Naive B cell (primary cell): Measurements from ENCODE around the gene GMIP. TPM values are rescaled to one million over a fixed set of nuclear protein-coding genes. Genes with fewer than 3 reads are reported as not detected.
"Not testable (repeated sequence)": the region's sequence is repeated elsewhere in the genome, so short reads cannot be mapped to it uniquely, and the experiment has no call there.

ENCODE experiments used
- ATAC-seq, 2 donors: fragments of 150-1000 bp; cut with Tn5 transposase; 2 replicates each; pipeline ENCODE4 v1.10.0; 2021; ENCODE audit warnings: low read depth in 2 of 2, mild to moderate bottlenecking in 2 of 2, moderate library complexity in 2 of 2
- DNase-seq: peaks from one replicate; pipeline ENCODE4 v3.0.0; 2022
- H3K27ac Mint-ChIP-seq, 6 donors: one replicate each; pipeline ENCODE4 v1.8.0; 2020 to 2022; ENCODE audit warnings: mild to moderate bottlenecking in 6 of 6, mixed read lengths in 6 of 6, moderate library complexity in 5 of 6, inconsistent platforms in 2 of 6
- H3K27me3 Mint-ChIP-seq, 3 donors: one replicate each; pipeline ENCODE4 v1.8.0; 2021 to 2022; ENCODE audit warnings: mixed read lengths in 3 of 3, mild to moderate bottlenecking in 1 of 3
- H3K36me3 Mint-ChIP-seq, 2 donors: one replicate each; pipeline ENCODE4 v1.8.0; 2020 to 2022; ENCODE audit warnings: mixed read lengths in 2 of 2, inconsistent platforms in 1 of 2, mild to moderate bottlenecking in 1 of 2
- H3K4me1 Mint-ChIP-seq, 3 donors: one replicate each; pipeline ENCODE4 v1.8.0; 2020 to 2022; ENCODE audit warnings: mixed read lengths in 3 of 3, inconsistent platforms in 1 of 3, mild to moderate bottlenecking in 1 of 3, moderate library complexity in 1 of 3
- H3K4me3 Mint-ChIP-seq, 8 donors: one replicate each; pipeline ENCODE4 v1.8.0; 2020 to 2022; ENCODE audit warnings: mild to moderate bottlenecking in 8 of 8, mixed read lengths in 8 of 8, moderate library complexity in 8 of 8, inconsistent platforms in 2 of 8
- H3K9me3 Mint-ChIP-seq, 7 donors: one replicate each; pipeline ENCODE4 v1.8.0; 2020 to 2022; ENCODE audit warnings: mixed read lengths in 7 of 7, mild to moderate bottlenecking in 5 of 7, inconsistent platforms in 2 of 7, moderate library complexity in 1 of 7
- polyA plus RNA-seq, 6 donors: library from polyadenylated mRNA; unstranded; fragments of 300-500 nt; fragmentation: Illumina TruSeq; gene quantifications; one replicate each; pipeline ENCODE4 v1.2.3, GENCODE V29; 2021; ENCODE audit warnings: low read depth in 6 of 6

GMIP gene
- polyA plus RNA-seq, 6 donors from 2014 or later, result 41.4 to 79.9 (median 49.1) TPM

DNA sequence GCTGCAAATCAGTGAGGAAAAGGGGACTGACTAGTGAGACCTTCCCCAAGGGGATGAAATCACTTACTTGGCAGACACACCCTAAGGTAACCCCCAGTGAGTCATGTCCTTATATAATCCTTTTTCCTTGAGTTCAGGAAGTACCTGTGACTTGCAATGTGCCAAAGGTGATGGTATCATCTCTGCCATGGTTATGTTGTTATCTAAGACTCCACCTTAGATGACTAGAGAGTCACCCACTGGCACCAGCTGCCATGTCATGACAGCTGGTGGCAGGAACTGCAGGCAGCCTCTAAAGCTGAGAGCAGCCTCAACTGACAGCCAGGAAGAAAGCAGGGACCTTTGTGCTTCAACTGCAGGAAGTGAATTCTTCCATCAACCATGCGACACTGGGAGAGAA is 37.4 kb downstream of the GMIP start:
- DNase-seq (no peak), ATAC-seq (no peak)
- no peaks in the 10 kb centered on the region for H3K27me3 Mint-ChIP-seq
- peaks cover 0 to 5% (median 0%) of the 10 kb centered on the region in 3 donors for H3K4me1 Mint-ChIP-seq
- H3K4me3 Mint-ChIP-seq, result no peak overlapping the region
- no peaks in the 10 kb centered on the region for H3K36me3 Mint-ChIP-seq
- H3K9me3 Mint-ChIP-seq, result no peaks in the 10 kb centered on the region
- peak overlapping the region in 2 of 6 donors; percentile 59 to 72 for H3K27ac Mint-ChIP-seq

DNA sequence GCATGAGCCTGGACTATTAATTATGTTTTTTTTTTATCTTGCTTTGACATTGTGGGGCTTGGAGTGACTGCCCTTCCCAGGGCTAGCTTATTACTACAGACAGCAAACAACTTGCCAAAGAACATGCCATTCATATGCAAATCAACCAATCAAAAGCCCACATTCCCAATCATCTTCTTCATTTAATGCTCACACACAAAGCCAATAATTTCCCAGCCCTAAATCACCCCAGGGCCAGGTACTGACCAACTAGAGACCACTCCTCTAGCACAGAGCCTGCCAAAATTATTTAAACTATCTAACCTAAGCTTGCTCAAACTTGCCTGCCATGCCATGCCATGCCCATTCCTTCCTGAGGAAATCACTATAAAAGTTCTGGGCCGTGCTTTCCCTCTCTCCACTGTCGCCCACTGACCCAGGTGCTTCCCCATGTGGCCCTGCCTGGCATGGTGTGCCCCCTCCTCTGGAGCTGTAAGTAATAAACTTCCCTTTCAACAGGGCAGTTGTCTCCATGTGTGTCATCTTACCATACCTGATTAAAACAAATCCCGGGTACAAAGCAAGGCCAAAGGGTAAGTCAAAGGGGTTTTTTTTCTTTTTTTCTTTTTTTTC is 40.6 kb downstream of the GMIP start:
- Mint-ChIP-seq H3K4me1 (no peaks in the 10 kb centered on the region), H3K36me3 (no peaks in the 10 kb centered on the region), H3K9me3 (no peaks in the 10 kb centered on the region), H3K4me3 (no peak overlapping the region), H3K27ac (no peak overlapping the region), H3K27me3 (no peaks in the 10 kb centered on the region)
- DNase-seq (no peak), ATAC-seq (no peak)

DNA sequence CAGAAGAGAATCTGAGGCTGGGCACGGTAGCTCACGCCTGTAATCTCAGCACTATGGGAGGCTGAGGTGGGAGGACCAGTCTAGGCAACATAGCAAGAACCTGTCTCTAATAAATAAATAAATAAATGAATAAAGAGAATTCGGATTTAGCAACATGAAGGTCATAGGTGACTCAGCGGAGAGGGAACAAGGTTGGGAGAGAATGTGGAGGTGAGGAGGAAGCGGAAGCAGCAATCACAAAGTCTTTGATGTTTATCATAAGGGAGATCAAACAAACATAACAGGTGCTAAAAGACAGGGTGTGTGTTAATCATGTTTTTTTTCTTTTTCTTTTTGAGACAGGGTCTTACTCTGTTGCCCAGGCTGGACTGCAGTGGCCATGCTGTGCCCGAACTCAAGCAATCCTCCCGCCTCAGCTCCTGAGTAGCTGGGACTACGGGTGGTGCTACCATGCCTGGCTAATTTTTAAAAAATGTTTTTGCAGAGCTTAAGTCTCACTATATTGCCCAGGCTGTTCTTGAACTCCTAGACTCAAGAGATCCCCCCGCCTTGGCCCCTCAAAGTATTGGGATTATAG is 41.2 kb downstream of the GMIP start:
- H3K9me3 Mint-ChIP-seq, result no peaks in the 10 kb centered on the region
- no peak for DNase-seq
- H3K27me3 Mint-ChIP-seq, result no peaks in the 10 kb centered on the region
- no peak overlapping the region for H3K27ac Mint-ChIP-seq
- no peak for ATAC-seq
- H3K4me1 Mint-ChIP-seq, result no peaks in the 10 kb centered on the region
- H3K36me3 Mint-ChIP-seq, result no peaks in the 10 kb centered on the region
- H3K4me3 Mint-ChIP-seq, result no peak overlapping the region

DNA sequence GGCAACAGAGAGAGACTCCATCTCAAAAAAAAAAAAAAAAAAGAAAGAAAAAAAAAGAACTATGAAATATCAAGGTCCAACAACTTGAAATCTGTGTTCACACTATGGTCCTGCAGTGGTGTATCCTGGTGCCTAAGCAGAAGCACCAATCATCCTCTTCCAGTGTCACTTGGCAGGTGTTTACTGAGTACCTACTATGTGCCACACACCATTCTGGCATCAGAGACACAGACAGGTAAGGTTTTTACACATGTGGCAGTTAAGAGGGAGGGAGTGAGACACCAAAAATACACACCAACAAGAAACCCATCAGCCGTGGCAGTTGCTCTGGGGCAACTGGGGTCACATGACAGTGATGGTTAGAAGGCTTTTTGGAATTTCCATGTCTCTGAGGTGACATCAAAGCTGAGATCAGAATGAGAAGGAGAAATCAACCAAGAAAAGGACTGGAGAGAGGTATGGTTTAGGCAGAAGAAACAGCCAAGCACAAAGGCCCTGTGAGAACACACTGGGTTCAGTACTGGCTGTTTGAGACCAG is 42.6 kb downstream of the GMIP start:
- Mint-ChIP-seq H3K27ac (no peak overlapping the region), H3K27me3 (no peaks in the 10 kb centered on the region), H3K4me3 (peak overlapping the region in 1 of 8 donors; percentile 68), H3K9me3 (no peaks in the 10 kb centered on the region), H3K4me1 (no peaks in the 10 kb centered on the region), H3K36me3 (no peaks in the 10 kb centered on the region)
- ATAC-seq (peak in 1 of 2 donors; percentile 4), DNase-seq (no peak)

GRCh38 chr19:19598728-19599451 is 44.6 kb downstream of the GMIP start:
- H3K9me3 Mint-ChIP-seq, DNase-seq, H3K36me3 Mint-ChIP-seq, H3K27me3 Mint-ChIP-seq, H3K4me1 Mint-ChIP-seq: not testable (repeated sequence)
- Mint-ChIP-seq H3K27ac (peak overlapping the region in 3 of 6 donors; percentile 47 to 73 (median 64)), H3K4me3 (peak overlapping the region in 2 of 8 donors; percentile 44 to 58)
- peak in 1 of 2 donors; percentile 20 for ATAC-seq

DNA sequence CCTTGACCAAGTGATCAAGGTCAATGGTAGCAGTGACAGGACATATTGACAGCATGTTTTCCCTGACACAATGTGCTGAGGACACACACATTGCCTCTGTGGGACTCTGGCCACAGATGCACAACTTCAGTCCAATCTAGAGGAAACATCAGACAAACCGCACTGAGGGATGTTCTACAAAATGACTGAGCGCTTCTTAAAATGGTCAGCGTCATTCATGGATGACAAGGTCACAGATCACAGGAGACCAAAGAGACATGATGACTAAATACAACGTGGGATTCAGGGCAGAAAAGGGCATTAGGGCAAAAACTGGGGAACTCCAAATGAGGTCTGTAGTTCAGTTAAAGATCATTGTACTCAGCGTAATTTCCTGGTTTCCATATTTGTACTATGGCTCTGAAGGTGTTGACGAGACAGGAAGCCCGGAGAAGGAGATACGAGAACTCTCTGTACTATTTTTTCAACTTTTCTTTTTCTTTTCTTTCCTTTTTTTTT is 45.6 kb downstream of the GMIP start:
- Mint-ChIP-seq H3K4me3 (peak overlapping the region in 1 of 8 donors; percentile 38), H3K27me3 (no peaks in the 10 kb centered on the region), H3K4me1 (no peaks in the 10 kb centered on the region), H3K27ac (peak overlapping the region in 4 of 6 donors; percentile 5 to 80 (median 66)), H3K9me3 (no peaks in the 10 kb centered on the region), H3K36me3 (no peaks in the 10 kb centered on the region)
- DNase-seq (no peak), ATAC-seq (peak; percentile 73 to 82)

DNA sequence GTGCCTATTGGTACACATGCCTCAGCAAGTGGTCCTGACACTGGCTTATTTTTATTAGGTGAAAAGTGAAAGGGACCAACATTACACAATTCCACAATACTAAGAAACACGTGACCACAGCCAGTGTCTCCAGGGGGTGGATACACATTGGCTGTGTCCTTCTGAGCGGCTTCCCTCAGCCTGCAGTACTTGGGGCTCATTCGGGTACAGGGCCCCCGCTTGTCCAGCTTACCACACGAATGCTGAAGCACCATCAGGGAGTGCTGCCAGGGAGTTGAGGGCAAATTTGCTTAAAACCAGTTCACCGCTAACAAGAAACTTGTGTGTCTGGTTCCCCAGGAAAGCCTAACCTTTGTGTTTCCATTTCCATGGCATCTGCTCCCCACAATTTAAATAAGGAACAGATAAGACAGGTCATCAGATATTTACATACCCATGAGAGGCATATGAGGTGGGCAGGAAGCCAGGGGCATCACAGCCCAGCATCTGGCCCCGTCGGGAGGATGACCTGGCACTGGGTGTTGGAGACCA is 48.2 kb downstream of the GMIP start:
- Mint-ChIP-seq H3K9me3 (no peaks in the 10 kb centered on the region), H3K4me3 (no peak overlapping the region), H3K4me1 (no peaks in the 10 kb centered on the region), H3K27me3 (no peaks in the 10 kb centered on the region), H3K27ac (peak overlapping the region in 3 of 6 donors; percentile 21 to 75 (median 26)), H3K36me3 (no peaks in the 10 kb centered on the region)
- DNase-seq (no peak), ATAC-seq (no peak)

- no peaks in the 10 kb centered on the region for H3K36me3 Mint-ChIP-seq
- no peak overlapping the region for H3K4me3 Mint-ChIP-seq
- no peak overlapping the region for H3K27ac Mint-ChIP-seq
- ATAC-seq, result no peak
- no peaks in the 10 kb centered on the region for H3K4me1 Mint-ChIP-seq
- no peaks in the 10 kb centered on the region for H3K9me3 Mint-ChIP-seq
- no peaks in the 10 kb centered on the region for H3K27me3 Mint-ChIP-seq
- DNase-seq, result no peak
These were observed 49.1 kb downstream of the GMIP start for GRCh38 chr19:19594381-19594780.

DNA sequence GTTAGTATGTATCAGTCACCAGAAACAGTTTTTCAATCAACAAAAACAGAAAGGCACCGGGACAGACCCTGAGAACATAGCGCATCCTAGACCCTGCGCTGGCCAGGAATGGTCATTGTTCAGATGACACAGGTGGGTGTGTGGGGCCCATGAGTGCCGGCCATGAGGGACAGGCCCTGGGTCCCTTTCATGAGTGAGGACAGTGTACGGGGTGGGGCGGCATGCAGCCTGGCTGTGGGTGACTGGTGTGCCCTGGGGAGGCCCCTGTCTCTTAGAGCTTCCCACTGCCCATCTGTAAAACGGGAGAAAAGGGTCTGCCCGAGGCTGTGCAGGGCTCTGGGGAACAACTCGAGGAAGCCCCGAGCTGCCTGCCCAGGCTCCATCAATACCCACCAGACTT is 50.8 kb downstream of the GMIP start:
- Mint-ChIP-seq H3K4me3 (no peak overlapping the region), H3K9me3 (no peaks in the 10 kb centered on the region), H3K36me3 (no peaks in the 10 kb centered on the region), H3K4me1 (no peaks in the 10 kb centered on the region), H3K27ac (peak overlapping the region in 1 of 6 donors; percentile 53), H3K27me3 (no peaks in the 10 kb centered on the region)
- ATAC-seq (no peak), DNase-seq (no peak)

GRCh38 chr19:19591133-19591825 is 52.2 kb downstream of the GMIP start:
- no peaks in the 10 kb centered on the region for H3K36me3 Mint-ChIP-seq
- peak; percentile 68 to 92 for ATAC-seq
- no peak for DNase-seq
- H3K4me1 Mint-ChIP-seq, result no peaks in the 10 kb centered on the region
- peak overlapping the region in 1 of 6 donors; percentile 65 for H3K27ac Mint-ChIP-seq
- H3K9me3 Mint-ChIP-seq, result no peaks in the 10 kb centered on the region
- H3K4me3 Mint-ChIP-seq, result peak overlapping the region in 1 of 8 donors; percentile 14
- H3K27me3 Mint-ChIP-seq, result no peaks in the 10 kb centered on the region

GRCh38 chr19:19588546-19588945 is 54.9 kb downstream of the GMIP start:
- ATAC-seq, result no peak
- no peak for DNase-seq
- Mint-ChIP-seq H3K27ac (no peak overlapping the region), H3K9me3 (no peaks in the 10 kb centered on the region), H3K4me3 (no peak overlapping the region), H3K36me3 (no peaks in the 10 kb centered on the region), H3K27me3 (no peaks in the 10 kb centered on the region), H3K4me1 (no peaks in the 10 kb centered on the region)

GRCh38 chr19:19587771-19588170 is 55.7 kb downstream of the GMIP start:
- Mint-ChIP-seq H3K4me3 (no peak overlapping the region), H3K27me3 (no peaks in the 10 kb centered on the region), H3K4me1 (no peaks in the 10 kb centered on the region)

DNA sequence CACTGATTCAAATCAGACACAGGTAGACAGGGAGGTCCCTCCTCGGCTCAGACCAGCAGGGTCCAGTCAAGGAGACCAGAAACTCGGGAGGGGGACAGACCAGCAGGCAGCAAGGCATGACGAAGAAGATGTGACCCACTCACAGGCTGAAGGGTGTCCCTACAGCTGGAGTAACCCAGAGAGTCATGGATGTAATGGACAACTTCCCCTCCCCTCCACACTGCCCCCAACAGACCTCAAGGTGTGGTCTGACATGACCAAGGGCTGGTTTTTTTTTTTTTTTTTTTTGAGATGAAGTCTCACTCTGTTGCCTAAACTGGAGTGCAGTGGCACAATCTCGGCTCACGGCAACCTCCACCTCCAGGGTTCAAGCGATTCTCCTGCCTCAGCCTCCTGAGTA is 59.1 kb downstream of the GMIP start:
- Mint-ChIP-seq H3K4me3 (no peak overlapping the region), H3K36me3 (no peaks in the 10 kb centered on the region), H3K27me3 (no peaks in the 10 kb centered on the region), H3K27ac (no peak overlapping the region), H3K9me3 (peaks cover 0 to 1% (median 0%) of the 10 kb centered on the region in 7 donors), H3K4me1 (no peaks in the 10 kb centered on the region)
- DNase-seq (no peak), ATAC-seq (no peak)

More at GRCh38 chr19:19587771-19588170, 55.7 kb downstream of the GMIP start:
- Mint-ChIP-seq H3K36me3 (no peaks in the 10 kb centered on the region), H3K27ac (no peak overlapping the region), H3K9me3 (no peaks in the 10 kb centered on the region)
- DNase-seq (no peak), ATAC-seq (no peak)
